GM12874 (cell line): Measurements from ENCODE around the gene ZNF487.

Experiments used
- TF ChIP-seq, protein P1 (sequence below): IDR thresholded peaks from 2 replicates; pipeline ENCODE4 v1.5.1; 2011; ENCODE audit warnings: low read depth, mild to moderate bottlenecking, control low read depth, low read length, moderate library complexity; ENCODE audit not compliant: insufficient read depth

ZNF487 gene

DNA sequence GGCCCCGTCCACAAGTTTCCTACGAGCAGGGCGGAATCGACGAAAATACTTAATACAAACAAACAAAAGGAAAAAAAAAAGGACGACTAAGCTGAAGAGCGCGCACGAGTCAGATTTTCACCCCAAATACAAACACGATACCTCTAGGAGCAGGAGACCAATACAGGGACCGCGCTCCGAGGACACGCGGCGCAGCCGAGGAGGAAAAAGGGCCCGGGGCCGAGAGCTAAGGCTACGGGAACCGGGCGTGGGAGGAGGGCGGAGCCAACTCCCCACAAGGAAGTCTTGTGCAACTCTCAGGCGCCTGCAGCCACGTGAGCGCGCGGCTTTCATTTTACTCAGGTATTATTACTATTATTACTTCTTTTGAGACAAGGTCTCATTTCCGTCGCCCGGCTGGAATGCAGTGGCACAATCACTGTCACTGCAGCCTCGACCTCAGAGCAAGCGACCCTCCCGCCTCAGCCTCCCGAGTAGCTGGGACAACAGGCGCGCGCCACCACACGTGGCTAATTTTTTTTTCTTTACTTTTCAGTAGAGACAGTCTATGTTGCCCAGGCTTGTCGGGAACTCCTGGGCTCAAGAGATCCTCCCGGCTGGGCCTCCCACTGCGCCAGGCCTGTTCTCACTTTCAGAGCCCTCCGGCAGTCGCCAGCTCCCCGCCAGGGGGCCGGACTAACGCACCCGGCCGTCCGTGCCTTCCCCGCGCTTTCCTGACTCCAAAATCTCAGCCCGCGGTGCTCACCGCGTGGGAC is 29.2 kb upstream of the ZNF487 start:
- TF ChIP-seq, protein P1, sequence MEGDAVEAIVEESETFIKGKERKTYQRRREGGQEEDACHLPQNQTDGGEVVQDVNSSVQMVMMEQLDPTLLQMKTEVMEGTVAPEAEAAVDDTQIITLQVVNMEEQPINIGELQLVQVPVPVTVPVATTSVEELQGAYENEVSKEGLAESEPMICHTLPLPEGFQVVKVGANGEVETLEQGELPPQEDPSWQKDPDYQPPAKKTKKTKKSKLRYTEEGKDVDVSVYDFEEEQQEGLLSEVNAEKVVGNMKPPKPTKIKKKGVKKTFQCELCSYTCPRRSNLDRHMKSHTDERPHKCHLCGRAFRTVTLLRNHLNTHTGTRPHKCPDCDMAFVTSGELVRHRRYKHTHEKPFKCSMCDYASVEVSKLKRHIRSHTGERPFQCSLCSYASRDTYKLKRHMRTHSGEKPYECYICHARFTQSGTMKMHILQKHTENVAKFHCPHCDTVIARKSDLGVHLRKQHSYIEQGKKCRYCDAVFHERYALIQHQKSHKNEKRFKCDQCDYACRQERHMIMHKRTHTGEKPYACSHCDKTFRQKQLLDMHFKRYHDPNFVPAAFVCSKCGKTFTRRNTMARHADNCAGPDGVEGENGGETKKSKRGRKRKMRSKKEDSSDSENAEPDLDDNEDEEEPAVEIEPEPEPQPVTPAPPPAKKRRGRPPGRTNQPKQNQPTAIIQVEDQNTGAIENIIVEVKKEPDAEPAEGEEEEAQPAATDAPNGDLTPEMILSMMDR: peak; percentile 56

DNA sequence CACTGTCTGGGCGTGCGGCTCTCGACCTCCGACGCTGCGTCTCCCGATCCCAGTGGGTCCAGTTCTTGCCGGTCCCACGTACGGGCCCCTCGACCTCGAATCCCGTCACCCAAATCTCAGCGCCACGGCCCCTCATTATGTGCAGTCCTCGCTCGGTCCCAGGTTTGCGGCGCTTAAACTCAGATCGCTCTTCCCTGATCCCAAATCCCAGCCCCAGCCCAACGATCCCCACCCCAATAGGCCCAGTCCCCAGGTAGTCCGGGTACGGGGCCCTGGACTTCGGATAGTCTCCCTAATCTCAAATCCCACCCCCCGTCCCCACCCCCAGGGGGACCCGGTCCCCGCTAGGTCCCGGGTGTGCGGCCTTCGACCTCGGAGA is 28.6 kb upstream of the ZNF487 start:
- TF ChIP-seq, protein P1: no peak

DNA sequence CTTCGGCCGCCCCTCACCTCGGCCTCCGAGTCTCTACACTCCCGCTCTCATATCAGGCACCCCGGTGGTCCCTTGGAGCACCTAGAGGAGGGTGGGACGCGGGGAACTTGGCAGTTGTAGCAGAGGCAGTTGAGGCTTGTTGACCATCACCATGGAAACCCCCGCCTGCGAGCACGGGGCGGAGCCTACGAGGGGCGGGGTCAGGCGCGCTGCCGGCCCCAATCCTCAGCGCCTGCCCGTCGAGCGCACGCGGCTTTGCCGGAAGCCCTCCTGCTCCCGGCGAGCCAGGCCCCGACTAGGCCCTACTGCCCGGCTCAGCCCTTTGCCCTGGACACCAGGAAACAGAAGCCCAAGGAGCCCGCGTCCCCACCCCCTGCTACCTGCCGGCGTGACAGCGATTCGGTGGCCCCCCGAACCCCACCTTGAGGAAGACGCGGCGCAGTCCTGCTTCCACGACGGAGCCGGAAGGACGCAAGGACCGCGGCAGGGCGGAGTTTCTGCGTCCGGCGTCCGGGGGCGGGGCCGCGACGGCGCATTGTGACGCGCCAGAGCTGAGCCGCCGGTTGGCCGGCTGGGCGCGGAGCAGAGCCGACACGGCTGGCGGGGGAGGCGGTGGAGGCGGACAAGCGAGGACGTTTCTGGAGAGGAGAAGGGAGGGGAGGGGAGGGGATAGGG is 28.1 kb upstream of the ZNF487 start, which contains the start of gene HNRNPF:
Gene HNRNPF (minus strand): TSS at position 477 of the 675 bp plus-strand sequence. CDS start 21,302 bp downstream, outside the sequence.
- TF ChIP-seq, protein P1: no peak

- TF ChIP-seq, protein P1: no peak
These were observed 27.4 kb upstream of the ZNF487 start for GRCh38 chr10:43409385-43410109.

DNA sequence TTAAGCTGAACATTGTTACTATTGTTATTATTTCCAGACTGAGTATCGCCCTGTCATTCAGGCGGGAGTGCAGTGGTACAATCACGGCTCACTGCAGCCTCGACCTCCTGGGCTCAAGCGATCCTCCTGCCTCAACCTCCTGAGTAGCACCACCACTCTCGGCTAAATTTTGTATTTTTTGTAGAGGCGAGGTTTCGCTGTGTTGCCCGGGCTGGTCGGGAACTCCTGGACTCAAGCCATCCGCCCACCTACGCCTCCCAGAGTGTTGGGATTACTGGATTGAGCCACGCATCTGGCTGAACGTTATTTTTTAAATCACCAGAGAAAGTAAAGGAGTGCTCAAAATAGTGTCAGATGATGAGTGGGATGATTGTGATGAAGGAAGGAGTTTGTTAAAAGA is 26.6 kb upstream of the ZNF487 start:
- TF ChIP-seq, protein P1: no peak

GRCh38 chr10:43411536-43411935 is 25.4 kb upstream of the ZNF487 start:
- TF ChIP-seq, protein P1: no peak

GRCh38 chr10:43415544-43415943 is 21.4 kb upstream of the ZNF487 start:
- TF ChIP-seq, protein P1: no peak
